ENCODE measurements around the gene CHTF18.
"Not testable (repeated sequence)": the region's sequence is repeated elsewhere in the genome, so short reads cannot be mapped to it uniquely, and the experiment has no call there.

CHTF18 gene

GRCh38 chr16:788399-789126 lies at the start of gene CHTF18:
CHTF18 (plus strand) TSS chr16:788620; CDS start chr16:788685, 65 bp downstream.
- peak; percentile 93 for DNase-seq (ENCODE audit: low spot score)

DNA sequence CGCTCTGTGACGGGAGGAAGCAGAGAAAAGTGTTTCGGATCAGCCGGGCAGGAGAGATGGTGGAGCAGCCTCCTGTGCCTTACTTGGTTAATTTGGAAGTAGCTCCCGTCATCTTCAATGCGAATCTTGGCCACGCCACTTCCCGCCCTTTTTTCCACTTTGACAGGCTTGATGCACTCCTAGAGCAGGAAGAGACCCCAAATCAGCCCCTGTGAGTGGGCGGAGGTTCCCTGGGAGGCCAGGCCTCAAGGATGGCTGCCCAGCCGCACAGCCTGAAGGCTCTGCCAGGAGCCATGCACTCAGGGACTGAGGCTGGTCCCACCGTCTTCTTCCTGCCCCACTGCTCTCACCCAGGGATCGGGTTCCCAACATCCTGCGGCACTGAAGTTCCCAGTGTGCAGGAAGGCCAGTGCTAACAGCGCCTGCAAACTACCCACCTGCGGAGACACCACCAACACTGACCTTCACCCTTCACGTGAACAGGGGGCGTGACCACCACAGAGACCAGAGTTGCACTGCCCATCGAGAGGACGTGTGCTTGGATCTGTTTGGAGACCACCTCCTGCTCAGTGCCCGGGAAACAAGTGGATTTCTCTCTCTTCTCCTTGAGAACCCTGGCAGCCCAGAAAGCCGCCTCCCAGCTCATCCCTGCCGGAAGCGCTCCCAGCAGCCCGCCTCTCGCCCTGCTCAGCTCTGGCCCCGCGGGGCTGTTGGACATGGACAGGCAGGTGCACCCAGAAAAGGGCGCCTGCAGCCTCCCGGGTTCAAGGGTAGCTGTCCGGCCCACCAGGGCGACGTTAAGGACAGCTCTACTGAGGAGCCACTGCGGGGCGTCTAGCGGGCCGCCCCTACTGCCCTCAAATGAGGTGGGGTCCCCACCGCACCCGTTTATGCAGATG lies 48.6 kb upstream of the CHTF18 start:
- DNase-seq (ENCODE audit: low spot score): no peak

DNA sequence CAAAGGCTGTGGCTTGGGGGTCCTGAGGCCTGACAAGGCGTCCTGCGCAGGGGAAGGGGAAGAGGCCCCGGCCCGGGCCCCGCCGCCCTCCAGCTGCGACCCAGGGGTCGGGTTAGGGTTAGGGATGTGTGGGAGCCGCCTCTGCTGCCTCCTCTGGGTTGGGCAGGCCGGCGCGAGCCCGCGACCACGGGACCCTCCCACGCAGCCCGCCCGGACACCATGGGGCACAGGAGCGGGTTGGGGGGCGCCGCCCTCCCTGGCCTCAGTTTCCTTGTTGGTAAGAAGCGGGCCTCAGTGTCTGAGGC lies 48.0 kb upstream of the CHTF18 start:
- DNase-seq (ENCODE audit: low spot score): no peak

DNA sequence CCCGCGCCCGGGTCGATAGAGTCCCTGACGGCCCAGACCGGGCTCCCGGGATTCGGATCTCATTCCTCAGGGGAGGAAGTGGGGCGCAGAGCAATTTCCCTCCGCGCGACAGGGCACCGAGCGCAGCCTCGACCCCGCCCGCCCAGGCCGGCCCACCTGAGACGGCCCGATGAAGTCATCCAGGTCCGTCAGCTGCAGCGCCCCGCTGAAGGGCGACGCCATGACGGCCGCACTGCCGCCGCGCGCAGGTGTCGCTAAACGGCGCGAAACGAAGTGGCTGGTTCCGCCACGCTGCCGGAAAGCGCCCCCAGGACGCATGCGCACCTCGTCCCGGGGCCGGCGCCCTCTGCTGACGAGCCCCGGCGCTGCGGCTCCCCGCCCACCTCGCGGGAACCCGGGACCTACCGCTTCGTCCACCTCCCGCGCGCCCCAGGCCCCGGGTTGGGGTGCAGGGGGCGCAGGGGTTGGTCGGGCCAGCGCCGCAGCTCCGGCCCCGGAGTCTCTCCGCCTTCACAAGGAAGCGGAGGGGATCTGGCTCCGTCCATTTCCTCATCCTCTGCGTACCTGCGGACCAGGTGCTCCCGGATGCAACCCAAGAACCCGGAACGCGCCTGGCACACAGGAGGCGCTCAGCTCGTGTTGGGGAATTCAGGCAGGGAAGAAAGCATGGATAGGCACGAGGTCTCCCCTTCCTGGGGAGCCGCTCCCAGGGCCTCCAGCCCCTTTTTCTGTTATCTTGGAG lies 47.5 kb upstream of the CHTF18 start, which contains the start of gene CIAO3:
Gene CIAO3, minus strand, starts transcription at position 234 of the 742 bp plus-strand sequence. Its CDS starts 12 bp downstream, at position 222.
- DNase-seq (ENCODE audit: low spot score): peak; percentile 92

DNA sequence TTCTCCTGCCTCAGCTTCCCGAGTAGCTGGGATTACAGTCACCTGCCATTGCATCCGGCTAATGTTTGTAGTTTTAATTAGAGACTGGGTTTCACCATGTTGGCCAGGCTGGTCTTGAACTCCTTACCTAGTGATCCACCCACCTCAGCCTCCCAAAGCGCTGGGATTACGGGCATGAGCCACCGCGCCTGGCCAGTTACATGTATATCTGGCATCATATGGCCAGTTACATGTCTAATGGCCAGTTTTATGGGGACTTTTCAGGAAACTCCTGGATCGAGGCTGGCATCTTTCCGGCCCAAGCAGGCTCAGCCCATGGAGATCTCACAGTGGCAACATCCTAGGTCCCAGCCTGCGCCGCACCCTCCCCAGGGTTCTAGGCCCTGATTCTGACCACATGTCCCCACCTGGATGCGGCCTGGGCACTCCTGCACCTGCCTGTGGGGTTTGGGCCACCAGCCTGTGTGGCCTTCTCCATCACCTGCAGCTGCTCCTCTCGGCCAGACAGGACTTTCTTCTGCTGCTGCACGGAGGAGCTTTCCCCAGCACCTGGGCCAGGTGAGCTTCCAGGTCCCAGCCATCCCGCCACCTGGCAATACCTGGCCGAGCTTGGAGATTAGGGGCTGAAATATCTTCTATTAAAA lies 46.3 kb upstream of the CHTF18 start:
- no peak for DNase-seq (ENCODE audit: low spot score)

- DNase-seq (ENCODE audit: low spot score): not testable (repeated sequence)
These were observed 45.5 kb upstream of the CHTF18 start for GRCh38 chr16:742894-743293.

GRCh38 chr16:743794-744500 lies 44.5 kb upstream of the CHTF18 start:
- DNase-seq (ENCODE audit: low spot score): no peak

GRCh38 chr16:745739-746138 lies 42.7 kb upstream of the CHTF18 start:
- no peak for DNase-seq (ENCODE audit: low spot score)

DNA sequence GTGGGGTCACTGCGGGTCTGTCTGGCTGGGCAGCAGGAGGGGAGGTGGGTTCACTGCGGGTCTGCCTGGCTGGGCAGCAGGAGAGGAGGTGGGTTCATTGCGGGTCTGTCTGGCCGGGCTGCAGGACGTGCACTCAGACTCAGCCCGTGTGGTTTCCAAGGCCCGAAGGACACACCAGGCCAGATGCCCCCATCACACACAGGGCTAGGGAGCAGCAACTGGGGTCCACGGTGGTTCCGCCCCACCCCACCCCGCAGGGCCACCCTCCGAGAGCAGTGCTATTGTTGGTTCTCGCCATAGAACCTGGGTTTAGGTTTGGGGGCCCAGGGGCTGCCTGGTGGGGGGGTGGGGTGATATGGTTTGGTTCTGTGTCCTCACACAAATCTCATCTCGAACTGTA lies 41.8 kb upstream of the CHTF18 start:
- no peak for DNase-seq (ENCODE audit: low spot score)

DNA sequence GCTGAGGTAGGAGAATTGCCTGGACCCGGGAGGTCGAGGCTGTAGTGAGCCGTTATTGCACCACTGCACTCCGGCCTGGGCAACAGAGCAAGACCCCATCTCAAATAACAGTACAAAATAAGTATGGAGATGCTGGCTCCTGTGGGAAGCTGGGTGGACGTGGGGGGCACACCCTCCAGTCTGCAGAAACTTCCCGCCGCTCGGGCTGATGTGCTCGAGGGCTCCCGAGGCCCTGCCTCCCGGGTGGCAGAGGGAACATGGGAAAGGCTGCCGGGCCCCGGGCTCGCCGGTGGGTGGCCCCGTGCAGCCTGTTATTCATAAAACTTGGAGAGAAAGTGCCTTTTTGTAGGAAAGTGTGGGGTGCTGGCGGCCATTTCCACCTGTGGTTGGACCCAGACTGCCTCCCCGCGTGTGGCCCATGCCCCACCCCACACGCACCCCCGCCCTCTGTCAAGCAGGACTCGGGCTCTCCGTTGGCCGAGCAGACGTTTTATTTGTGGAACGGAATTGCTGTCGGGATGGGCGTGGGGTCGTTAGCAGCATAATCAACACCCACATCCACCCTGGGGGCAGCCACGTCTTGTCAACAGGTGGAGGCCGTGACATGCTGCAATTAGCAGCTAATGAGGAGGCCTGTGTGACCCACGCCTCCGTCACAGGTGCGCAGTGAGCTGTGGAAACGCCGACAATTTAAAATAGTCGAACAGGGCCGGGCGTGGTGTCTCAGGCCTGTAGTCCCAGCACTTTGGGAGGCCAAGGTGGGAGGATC lies 40.3 kb upstream of the CHTF18 start:
- DNase-seq (ENCODE audit: low spot score): no peak

GRCh38 chr16:749010-749409 lies 39.4 kb upstream of the CHTF18 start:
- no peak for DNase-seq (ENCODE audit: low spot score)

GRCh38 chr16:750485-750884 lies 37.9 kb upstream of the CHTF18 start:
- no peak for DNase-seq (ENCODE audit: low spot score)

DNA sequence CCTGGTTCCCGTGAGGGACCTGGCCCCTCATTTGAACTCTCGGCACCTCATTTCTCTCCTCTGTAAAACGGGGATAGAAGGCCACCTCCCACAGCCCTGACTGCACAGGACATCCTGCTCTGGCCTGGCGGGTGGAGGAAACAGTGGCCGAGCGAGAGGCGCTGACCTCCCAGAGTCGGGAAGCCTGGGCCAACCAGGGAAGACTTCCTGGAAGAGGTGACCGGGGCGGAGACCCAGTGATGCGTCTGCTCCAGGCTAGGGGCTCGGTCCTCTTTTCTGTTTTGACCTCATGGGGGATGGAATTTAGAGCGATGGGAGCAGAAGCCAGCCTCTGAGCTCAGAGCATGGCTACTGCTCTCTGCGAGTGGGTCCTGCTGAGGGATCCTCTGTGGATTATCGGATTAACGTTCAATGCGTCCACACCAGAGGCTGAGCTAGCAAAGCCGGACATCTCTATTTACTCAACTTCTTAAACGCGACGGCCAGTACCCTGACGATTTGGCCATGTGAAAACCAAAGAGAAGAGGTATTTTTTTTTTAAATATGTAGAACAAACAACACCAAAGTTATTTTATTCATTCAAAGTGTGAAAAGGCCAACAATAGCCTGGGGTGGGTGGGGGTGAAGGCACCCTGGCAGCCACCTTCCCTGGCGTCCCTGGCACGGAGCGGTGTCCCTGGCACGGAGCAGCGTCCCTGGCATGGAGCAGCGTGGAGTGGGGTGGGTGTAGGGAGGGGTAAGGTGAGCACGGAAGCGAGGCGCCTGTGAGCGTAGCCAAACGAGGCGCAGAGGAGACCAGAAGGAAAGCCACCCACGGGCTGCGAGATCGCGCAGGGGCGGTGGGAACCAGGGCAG lies 37.0 kb upstream of the CHTF18 start:
- DNase-seq (ENCODE audit: low spot score): no peak

DNA sequence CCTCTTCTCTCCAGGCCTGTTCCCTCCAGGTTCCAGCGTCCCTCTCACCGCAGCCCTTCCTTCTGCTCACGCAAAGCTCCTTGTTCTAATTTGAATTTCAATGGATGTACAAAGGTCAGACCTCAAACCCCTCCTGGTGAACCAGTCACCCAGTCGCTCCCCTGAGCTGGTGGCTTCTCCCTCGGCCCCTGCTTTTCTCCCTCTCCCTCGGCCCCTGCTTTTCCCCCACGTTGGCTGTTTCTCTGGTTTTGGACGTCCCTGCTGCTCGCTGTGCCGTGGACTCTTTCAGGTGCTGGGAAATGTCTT lies 36.5 kb upstream of the CHTF18 start:
- no peak for DNase-seq (ENCODE audit: low spot score)

GRCh38 chr16:754121-754607 lies 34.3 kb upstream of the CHTF18 start:
- DNase-seq (ENCODE audit: low spot score): not testable (repeated sequence)

DNA sequence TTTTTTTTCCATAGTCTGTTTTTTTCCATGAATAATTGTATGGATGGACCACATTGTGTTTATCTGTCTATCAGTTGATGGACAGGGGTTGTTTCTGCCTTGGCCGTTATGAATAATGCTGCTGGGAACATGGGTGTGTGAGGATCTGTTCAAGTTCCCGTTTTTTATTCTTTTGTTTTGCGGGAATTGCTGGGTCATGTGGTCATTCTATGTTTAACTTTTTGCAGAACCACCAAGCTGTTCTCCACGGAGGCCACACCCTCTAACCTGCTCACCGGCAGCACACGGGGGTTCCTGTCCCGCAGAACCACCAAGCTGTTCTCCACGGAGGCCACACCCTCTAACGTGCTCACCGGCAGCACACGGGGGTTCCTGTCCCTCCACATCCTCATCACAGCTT lies 33.8 kb upstream of the CHTF18 start:
- no peak for DNase-seq (ENCODE audit: low spot score)

DNA sequence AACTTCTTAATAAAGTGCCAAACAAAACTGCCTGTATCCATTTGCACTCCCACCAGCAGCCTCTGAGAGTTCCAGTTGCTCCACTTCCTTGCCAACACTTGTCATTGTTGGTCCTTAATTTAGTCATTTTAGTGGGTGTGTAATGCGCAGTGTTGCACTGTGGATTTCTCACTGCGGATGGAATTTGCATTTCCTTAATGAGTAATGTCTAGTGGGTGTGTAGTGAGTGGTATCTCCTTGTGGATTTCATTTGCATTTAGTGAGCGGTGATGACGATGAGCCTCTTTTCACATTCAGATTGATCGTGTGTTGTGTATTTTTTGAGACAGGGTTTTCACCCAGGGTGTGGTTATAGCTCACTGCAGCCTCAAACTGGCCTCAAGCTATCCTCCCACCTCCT lies 32.0 kb upstream of the CHTF18 start:
- no peak for DNase-seq (ENCODE audit: low spot score)

- no peak for DNase-seq (ENCODE audit: low spot score)
These were observed 29.1 kb upstream of the CHTF18 start for GRCh38 chr16:759110-759910.

DNA sequence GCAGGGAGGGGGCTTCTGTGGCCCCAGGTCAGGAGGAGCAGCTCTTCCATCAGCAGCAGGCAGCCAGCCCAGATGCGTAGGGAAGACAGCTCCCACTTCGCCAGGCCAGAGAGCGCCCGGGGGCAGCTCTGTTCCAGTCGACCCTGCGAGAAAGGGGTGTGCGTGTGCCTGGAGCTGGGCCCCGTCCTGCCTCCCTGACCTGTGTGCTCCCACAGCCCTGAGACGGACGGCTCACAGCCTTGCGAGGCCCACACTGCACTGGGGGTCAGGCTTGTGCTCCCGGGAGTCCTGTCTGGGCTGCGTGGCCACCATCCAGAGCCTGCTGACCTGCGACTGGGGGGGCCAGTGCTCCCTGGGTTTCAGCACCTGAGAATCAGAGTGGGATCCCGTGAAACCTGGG lies 28.4 kb upstream of the CHTF18 start:
- DNase-seq (ENCODE audit: low spot score): no peak

Data from LoVo (cell line).